Inferior parietal cortex (tissue), 1 donor: ENCODE results near the gene AUTS2.

ENCODE experiments used
- DNase-seq: peaks from one replicate; pipeline ENCODE4 v3.0.0-alpha.2; 2016; ENCODE audit errors: extremely low spot score

Gene AUTS2

DNA sequence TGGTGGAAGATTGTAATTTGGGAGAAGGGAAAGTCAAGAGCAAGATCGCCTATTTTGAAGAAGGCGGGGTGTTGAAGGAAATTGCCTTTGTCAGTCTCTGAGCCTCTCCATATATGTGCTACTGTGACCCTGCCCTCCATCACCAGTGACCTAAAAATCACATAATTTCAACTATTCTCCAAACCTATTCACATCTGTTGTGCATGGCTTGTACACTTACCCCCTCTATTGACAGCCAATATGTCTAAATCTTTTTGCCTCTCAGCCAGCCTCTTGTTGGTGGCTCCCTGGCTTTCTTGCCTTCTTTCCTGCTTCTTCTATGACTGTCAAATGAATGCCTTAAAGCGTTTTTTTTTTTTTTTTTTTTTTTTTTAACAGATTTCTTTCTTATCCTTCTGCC lies 295.6 kb downstream of the AUTS2 start:
- no peak for DNase-seq

DNA sequence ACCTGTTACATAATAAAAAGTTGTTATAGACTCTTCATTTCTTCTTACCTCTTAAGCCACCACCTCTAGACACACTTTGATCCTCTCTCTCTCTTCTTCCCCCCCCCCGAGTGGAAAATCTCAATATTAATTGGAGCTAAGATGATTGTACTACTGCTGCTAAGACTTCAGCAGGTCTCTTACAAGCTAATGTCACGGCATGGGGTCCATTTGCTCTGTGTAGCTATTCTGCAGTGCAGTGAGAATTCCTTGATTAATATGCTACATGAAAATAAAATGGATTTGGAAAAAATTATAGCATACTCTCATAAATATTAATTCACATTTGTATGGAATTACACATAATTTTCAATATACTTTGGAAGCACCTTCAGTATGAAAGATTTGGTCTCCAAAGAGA lies 297.2 kb downstream of the AUTS2 start:
- no peak for DNase-seq

DNA sequence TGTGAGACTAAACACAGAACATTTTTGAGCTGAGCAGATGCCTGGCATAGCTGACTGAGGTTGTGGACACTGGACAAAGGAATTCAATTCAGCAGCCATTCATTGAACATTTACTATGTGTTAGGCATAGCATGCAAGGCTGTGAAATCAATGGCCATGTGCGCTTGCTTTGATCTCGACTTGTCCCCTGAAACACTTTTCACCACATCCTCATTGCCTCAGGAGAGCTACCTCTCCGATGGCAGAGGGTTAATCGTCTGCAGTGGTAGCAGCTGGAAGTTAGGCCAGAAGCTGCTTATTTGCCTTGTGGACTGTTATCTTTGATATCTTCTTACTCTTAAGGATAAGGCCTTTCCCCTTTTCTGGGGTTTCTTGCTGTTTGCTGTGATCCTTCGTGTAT lies 297.8 kb downstream of the AUTS2 start:
- no peak for DNase-seq

DNA sequence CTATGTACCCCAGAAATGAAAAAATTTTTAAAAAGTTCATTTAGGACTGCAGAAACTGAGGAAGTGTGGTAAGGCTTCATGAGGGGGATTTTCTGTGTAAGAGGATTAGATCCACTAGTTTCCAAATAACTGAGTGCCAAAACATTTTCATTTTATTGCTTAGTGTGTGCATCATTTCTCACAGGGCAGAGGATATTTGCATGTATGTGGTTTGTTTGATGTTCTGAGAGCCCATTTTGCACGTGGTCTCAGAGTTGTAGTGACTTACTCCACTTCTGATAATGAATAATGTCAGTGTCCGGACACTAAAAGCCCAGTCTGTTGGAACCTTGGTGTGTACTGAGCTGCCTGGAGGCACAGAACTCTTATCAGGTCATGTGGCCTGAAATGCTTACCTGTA lies 299.9 kb downstream of the AUTS2 start:
- no peak for DNase-seq

DNA sequence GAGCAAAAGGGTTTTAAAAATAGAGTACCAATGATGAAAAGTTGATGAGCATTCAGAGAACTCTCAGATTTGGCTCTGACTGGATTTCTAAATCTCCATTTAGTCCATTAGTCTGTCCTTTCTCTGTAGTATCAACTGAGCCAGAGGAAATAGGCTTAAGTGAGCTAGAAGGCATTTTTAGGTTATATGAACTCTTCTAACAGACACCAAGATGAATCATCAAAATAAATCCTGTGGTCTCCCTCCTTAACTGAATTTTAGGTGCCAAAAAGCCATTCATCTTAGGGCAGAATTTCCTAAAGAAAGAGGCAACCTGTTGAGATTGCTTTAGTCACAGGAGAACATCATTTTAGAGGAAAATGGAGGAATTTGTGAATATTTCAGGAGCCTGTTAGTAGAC lies 305.1 kb downstream of the AUTS2 start:
- no peak for DNase-seq

DNA sequence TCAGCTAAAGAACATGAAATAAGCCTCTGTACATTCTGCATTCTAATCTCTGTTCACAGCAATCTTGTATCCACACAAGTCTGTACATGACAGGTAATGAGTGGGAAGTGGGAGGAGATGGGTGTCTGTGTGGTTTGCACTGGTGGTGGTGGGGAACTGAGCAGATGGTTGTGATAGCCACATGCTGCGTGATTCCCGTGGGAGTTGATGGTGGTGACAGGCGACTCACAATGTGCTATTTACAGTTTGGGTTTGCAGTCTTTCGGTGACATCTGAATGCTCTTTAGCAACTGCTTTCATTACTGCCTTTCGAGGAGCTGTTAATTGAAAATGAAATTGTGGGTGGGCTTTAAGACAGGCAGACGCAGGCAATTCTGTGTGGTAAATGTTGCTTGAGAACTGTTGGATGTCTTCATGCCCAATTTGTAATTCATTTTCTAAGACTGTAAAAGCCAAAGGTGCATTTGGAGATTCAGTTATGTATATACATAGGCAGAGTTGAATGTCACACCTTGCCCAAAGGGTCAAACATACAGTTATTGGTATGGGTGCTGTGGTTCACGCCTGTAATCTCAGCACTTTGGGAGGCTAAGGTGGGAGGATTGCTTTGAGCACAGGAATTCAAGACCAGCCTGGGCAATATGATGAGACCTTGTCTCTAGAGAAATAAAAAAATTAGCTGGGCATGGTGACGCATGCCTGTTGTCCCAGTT lies 308.2 kb downstream of the AUTS2 start:
- DNase-seq = no peak

DNA sequence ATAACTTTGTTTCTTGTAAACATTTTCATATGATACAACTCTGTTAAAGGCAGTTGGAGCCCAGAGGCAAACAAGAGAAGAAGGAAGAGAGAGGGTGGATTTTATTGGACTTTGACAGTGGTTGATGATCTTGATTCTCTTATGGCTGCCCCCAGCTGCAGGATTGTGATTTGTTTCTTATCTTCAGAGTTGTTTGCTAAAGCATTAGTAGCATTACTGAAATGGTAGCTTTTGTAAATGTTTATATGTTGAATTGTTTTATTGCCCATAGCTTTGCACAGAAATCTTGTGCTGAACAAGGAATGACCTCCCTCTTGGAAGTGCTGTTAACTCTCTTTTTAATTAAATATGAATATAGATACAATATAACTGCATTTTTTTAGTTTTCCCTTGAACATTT lies 309.4 kb downstream of the AUTS2 start:
- DNase-seq = no peak

DNA sequence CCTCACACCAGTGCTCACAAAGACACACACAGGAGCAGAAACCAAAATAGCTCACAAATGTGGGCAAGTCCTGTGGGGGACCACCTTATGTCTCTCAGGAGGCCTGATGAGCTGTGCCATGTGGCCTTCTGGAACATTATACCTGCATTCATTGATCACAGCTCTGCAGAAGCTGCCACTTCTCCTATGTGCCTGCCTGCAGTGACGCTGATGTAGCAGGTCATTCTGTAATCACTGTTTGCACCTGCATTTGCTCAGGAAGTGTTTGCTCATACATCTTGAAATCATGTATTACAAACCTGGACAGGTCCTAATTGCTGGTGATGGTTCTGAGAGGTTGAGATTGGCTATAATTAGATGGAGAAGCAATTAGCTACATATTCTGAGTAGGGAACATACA lies 310.2 kb downstream of the AUTS2 start:
- DNase-seq = no peak

DNA sequence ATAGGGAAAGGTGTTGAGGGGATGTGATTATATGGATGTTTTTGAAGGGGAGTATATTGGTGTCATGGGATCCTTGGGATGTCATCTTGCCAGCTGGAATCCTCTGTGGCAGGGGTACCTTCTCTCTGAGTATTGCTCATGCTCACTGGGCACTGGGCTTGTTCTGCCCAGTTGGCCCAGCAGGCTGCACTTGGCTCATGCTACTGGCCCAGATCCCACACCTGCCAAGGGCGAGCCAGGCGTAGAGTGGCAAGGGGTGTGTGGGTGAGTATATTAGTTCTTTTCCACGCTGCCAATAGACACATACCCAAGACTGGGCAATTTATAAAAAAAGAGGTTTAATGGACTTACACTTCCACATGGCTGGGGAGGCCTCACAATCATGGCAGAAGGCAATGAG lies 311.9 kb downstream of the AUTS2 start:
- no peak for DNase-seq

DNA sequence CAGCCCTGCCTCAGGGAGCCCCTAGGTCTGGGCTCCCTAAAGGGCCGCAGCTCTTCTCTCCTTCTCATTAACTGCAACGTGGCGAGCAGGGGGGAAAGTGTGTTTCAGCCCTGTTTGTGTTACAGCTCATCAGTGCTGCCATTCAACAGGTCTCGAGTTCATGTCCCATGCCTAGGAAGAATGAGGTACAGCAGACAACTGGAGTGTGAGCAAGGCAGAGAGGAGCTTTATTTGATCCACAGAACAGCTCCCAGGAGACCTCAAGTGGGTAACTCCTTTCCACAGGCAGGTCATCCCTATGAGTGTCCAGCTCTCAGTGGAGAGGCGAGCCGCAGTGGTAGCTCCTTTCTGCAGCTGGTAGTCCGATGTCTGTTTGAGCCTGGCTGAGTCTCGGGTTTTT lies 313.1 kb downstream of the AUTS2 start:
- DNase-seq = no peak

DNA sequence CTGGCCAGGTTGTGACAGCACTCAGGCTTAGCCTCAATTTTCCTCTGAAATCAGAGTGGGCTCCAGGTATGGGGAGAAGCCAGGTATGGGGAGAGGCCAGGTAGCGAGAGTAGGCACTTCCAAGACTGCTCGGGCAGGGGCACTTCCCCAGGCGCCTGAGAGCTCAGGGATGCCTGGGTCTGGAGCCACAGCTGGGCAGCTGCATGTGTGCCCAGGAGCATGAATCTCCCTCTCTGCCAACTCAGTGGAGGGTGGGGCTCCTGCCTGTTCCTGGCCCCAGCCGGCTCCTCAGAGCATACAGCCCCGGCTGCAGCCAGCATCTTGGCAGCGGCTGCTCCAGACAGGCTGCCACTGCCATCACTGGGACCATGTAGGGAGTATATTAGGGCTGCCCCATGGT lies 313.9 kb downstream of the AUTS2 start:
- no peak for DNase-seq

DNA sequence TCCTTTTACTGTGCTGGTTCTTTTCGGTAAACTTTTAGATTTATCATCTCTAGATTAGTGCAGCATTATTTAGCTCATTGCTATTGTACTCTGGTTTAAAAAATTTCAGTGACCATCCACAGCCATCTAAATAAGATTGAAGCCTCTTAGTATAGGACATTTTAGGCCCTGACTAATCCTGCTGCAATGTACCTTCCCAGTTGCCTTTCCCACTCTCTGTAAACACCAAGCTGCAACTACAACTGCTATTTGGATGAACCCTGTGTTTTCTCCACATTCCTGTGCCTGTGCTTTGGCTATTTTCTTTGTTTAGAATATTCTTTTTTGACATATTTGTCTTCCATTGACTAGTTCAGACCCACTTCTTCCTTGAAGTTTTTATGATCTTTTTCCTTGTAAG lies 314.6 kb downstream of the AUTS2 start:
- DNase-seq = no peak

DNA sequence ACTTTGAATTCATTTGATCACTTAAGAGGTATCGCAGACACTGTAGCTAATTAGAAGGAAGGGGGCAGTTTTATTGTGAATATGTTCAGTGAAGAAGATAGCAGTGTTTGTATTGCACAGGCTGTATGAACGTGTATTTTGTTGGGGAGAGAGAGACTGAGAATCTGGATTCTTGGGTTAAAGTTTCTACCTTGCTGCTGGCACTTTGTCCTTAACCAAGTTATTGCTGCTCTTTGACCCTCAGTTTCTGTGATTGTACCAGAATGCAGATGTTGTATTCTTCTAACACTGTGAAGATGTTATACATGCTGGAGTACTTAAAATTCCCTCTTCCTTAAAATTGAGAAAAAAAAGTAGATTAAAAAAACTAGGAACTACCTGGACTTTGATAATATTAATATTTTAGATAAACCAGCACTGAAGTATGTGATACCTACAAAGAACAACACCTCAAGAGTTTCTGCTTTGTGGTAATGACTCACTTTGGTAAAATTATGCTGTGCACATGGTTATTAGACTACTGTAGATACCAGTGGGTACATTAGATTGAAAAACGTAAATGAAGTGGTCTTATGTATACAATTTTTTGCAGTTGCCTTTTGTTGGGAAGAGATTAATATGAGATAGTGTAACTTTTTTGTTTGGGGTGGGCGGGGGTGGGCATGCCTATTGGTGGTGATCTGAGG lies 321.3 kb downstream of the AUTS2 start:
- no peak for DNase-seq

DNA sequence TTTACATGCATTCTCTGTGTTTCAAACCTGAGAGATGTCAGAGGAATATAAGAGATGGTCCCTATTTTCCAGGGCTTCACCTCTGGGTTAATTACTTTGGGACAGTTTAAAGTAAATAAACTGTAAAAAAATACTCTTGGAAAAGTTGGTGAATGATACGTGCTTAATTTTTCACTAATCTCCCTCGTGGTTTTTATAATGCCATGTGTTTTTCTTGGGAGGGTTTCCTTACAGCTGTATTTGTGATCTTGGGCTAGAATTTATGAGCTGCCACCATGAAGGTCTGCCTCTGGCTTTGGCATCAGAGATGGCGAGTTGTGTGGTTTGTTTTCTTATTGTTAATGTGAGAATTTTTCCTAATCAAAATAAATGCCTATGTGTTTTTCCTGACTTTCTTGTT lies 322.5 kb downstream of the AUTS2 start:
- no peak for DNase-seq

DNA sequence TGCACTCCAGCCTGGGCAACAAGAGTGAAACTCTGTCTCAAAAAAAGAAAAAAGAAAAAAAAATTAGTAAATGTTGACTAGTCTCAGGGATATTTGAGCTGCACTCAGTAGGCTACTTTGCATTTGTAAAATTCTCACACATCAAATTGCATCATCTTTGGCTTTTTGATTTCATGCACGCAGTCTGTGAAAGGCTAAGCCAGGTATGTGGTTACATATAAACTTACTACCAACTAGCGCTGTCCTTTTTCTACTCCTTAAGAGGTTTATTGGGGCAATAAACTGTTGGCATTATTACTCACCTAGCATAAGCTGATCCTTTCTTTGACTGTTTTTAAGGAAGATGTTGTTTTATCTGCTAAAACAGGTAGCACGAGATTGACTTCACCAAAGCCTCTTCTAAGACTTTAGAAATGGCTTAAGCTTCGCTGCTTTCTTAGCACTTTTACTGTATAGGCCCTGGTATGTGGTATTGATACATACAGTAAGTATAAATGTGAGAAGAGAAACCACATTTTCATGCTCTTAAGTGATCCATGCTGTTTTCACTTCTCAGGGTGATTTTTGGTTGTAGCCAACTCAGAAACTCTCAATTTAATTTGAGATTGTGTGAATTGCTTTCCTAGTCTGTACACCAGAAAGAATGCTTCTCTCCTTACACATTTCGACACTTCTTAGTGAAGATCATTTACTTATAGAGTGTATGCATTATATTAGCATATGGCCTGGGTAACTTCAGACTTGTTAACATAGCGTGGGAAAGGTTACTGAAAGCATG lies 323.9 kb downstream of the AUTS2 start:
- DNase-seq = no peak

DNA sequence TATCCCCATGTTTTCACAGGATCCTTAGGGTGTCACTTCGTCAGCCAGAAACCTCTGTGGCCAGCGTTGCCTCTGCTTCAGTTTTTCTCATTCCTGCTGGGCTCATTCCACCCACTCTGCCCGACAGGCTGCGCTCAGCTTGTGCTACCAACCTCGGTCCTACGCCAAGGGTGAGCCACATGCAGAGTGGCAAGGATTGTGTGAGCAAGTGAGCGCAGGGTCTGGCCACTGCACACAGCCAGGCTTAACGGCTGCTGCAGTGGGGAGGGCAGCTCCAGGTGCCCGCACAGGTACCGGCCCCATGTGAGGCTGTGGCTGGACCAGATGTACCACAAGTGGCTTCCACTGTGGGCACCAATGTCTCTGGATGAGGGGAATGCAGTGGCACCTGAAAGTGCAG lies 329.2 kb downstream of the AUTS2 start:
- no peak for DNase-seq

DNA sequence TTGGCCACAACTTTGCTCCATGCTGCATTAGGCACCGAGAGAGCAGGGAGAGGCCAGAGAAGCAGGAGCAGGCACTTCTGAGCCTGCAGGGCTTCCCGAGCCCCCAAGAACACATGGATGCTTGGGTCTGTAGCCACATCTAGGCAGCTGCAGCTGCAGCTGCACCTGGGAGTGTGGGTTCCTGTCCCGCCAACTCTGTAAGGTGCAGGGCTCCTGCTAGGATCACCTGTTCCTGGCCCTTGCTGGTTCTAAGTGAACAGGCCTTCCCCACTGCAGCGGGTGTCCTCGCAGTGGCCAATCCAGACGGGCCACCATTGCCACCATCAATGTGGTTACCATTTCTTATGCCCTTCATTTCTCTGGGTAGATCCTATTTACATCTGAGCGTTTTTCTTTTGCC lies 330.3 kb downstream of the AUTS2 start:
- no peak for DNase-seq

DNA sequence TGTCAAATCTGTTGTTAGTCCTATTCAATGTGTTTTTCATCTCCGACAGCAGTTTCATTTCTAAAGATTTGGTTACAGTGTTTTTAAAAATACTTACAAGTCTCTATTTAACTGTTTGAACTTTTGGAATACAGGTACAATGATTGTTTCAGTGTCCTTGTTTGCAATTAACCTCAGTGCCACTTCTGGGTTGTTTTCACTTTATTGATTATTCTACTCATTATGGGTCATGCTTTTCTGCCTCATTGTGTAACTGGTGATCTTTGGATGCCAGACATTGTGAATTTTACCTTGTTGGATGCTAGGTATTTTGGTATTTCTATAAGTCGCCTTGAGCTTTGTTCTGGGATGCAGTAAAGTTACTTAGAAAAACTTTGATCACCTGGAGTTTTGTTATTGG lies 331.3 kb downstream of the AUTS2 start:
- no peak for DNase-seq

DNA sequence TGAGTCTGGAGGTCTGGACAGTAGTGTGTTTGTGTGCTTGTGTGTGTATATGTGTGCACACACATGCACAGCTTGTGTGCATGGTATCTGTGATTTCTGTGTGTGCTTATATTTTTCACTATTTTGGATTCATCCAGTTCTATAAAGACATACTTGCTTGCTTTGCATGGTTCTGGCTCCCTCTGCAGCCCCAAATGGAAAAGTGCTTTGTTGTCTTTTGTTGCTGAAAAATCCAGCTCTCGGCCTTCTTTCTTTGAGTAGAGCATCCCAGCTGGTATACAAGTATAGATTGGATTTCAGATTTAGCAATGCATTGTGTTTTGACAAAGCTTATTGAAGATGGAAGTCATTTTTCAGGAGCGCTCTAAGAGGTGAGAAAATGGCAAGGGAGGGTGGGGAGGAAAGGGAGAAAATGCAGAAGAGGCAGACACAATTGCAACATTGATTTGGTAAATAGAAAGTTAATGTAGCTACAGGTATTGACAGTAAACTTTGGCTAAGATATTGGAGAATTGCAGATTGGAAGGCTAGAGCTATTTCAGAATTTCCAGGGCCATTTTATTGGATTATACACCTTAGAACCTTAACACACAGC lies 333.9 kb downstream of the AUTS2 start:
- peak; percentile 70 for DNase-seq

DNA sequence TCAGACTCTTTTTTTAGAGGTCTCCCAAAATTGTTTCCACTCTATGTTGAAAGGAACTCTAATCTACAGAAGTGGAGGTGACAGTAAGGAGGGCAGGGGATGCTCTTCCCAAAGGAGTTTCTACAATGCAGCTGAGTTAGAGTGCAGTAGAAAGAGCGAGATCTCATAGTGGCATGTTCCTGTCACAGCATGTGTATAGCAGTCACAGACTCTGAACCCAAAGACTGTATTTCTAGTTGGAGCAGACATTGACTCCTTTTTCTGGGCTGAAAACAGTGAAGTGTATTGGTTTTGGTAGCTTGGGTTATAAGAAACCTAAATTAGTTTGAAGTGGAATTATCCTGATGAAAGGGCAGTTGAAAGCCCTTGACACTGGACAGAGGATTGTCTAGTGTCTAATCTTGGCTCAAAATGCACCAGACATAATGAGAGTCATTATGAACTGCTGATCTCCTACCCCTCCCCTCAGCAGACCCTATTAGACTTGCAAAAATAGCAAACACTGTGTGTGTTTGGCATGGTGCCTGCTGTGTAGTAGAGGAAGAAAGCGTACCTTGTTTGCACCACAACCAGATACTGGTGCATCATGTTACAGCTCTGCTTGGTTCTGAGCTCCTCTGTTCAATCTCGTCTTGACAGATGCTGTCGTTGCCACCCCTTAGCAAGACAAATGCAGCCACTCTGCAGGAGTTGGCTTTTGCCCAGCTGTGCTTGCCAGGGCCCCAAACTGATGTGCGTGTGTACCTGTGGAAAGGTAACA lies 336.0 kb downstream of the AUTS2 start:
- DNase-seq = peak; percentile 88

DNA sequence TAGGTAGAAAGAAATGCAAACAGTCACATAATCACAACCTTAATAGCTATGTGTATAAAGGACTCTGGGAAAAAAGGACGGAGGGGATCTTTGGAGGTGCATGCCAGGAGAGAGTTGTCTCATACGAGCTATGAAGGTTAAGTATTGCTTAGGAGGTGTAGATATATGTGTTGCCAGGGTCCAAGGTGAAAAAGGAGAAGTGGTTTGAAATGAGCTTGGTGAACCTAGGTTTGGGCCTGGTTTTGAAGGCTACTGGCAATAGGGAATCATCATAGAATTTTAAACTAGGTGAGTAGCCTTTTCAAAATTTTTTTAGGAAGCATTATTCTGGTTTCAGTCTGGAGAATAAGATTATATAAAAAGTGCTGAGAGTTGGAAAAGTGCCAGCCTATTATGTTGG lies 336.8 kb downstream of the AUTS2 start:
- DNase-seq = no peak

DNA sequence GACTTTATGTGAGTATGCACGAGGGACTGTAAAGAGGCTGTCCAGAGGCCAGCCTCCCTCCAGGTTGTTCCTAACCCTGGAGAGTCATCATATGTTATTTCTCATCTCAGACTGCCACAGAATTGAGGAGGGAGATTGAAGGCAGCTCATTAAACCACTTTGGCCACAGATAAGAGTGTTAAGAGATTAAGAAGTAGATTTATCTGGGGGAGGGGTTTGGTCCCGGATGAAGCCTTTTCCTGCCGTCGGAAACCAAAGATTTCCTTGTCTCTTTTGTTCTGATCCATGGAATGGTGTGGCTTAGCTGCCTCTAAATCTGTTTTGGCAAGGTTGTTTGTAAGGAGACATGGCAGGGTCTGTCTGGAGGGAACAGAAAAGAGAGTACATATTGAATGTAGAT lies 338.8 kb downstream of the AUTS2 start:
- DNase-seq = no peak
